GM23338 (cell line): ENCODE data around the gene SH3RF3. TPM values are rescaled to one million over a fixed set of nuclear protein-coding genes. Genes with fewer than 3 reads are reported as not detected.

Experiments
- ATAC-seq: fragments of 200-7000 bp; cut with Tn5 transposase; 3 replicates; pipeline ENCODE4 v1.9.1; 2020
- DNase-seq: peaks from one replicate; pipeline ENCODE4 v3.0.0-alpha.2; 2015; ENCODE audit warnings: low spot score
- H2AFZ ChIP-seq: fragments of 200-600 bp; sonication (generic); 2 replicates; pipeline ENCODE4 v1.8.0; 2016; ENCODE audit warnings: antibody characterized with exemption, mild to moderate bottlenecking, moderate library complexity
- H3F3A ChIP-seq: fragments of 200-600 bp; sonication (generic); replicated peaks from 2 replicates; pipeline ENCODE4 v1.8.0; 2017; ENCODE audit warnings: antibody characterized with exemption, mixed run types, low read depth
- H3K27ac ChIP-seq: fragments of 200-600 bp; sonication (generic); 2 replicates; pipeline ENCODE4 v1.6.1; 2016; ENCODE audit warnings: low read depth
- H3K27me3 ChIP-seq: fragments of 200-600 bp; sonication (generic); 2 replicates; pipeline ENCODE4 v1.8.0; 2016; ENCODE audit warnings: mild to moderate bottlenecking, mixed run types, moderate library complexity; ENCODE audit not compliant: insufficient read depth
- H3K36me3 ChIP-seq: fragments of 200-600 bp; sonication (generic); 2 replicates; pipeline ENCODE4 v1.8.0; 2016; ENCODE audit warnings: mild to moderate bottlenecking; ENCODE audit not compliant: insufficient read depth
- H3K4me1 ChIP-seq: fragments of 200-600 bp; sonication (generic); 2 replicates; pipeline ENCODE4 v1.8.0; 2016; ENCODE audit warnings: mild to moderate bottlenecking, moderate library complexity; ENCODE audit not compliant: insufficient read depth
- H3K4me2 ChIP-seq: fragments of 200-600 bp; sonication (generic); 2 replicates; pipeline ENCODE4 v1.7.1; 2017; ENCODE audit warnings: mixed run types
- H3K4me3 ChIP-seq: fragments of 200-600 bp; sonication (generic); 2 replicates; pipeline ENCODE4 v1.6.1; 2016; ENCODE audit warnings: mixed run types
- H3K79me2 ChIP-seq: fragments of 200-600 bp; sonication (generic); replicated peaks from 2 replicates; pipeline ENCODE4 v1.8.0; 2017; ENCODE audit warnings: mild to moderate bottlenecking; ENCODE audit not compliant: insufficient read depth
- H3K9me2 ChIP-seq: fragments of 200-600 bp; sonication (generic); 2 replicates; pipeline ENCODE4 v1.8.0; 2017; ENCODE audit not compliant: insufficient read depth
- H4K20me1 ChIP-seq: fragments of 200-600 bp; sonication (generic); replicated peaks from 2 replicates; pipeline ENCODE4 v1.8.0; 2017; ENCODE audit warnings: mild to moderate bottlenecking; ENCODE audit not compliant: insufficient read depth
- H3K27ac Mint-ChIP-seq: 2 replicates; pipeline ENCODE4 v1.8.0; 2020; ENCODE audit warnings: inconsistent platforms, mild to moderate bottlenecking, moderate library complexity, mixed read lengths
- H3K27me3 Mint-ChIP-seq: 3 replicates; pipeline ENCODE4 v1.8.0; 2022; ENCODE audit warnings: low read depth, mild to moderate bottlenecking, moderate library complexity, mixed read lengths, inconsistent platforms; ENCODE audit not compliant: insufficient read depth, poor library complexity
- H3K36me3 Mint-ChIP-seq: 3 replicates; pipeline ENCODE4 v1.8.0; 2021; ENCODE audit warnings: low read depth, mild to moderate bottlenecking, inconsistent platforms, moderate library complexity, mixed read lengths
- H3K4me1 Mint-ChIP-seq: 3 replicates; pipeline ENCODE4 v1.8.0; 2020; ENCODE audit warnings: mild to moderate bottlenecking, inconsistent platforms, mixed read lengths
- H3K4me3 Mint-ChIP-seq: 3 replicates; pipeline ENCODE4 v1.8.0; 2021; ENCODE audit warnings: moderate library complexity, mild to moderate bottlenecking, inconsistent platforms, mixed read lengths
- H3K9me3 Mint-ChIP-seq: 3 replicates; pipeline ENCODE4 v1.8.0; 2020; ENCODE audit warnings: moderate library complexity, mild to moderate bottlenecking, inconsistent platforms, mixed read lengths
- CREB1 ChIP-seq: fragments of 250-450 bp; sonication (Bioruptor Pico); IDR thresholded peaks from 2 replicates; pipeline ENCODE4 v1.5.0; 2020; ENCODE audit warnings: low read depth, mild to moderate bottlenecking, moderate library complexity
- EZH2 ChIP-seq: fragments of 200-600 bp; sonication (generic); IDR thresholded peaks from one replicate; pipeline ENCODE4 v1.8.0; 2017; ENCODE audit warnings: antibody characterized with exemption, mild to moderate bottlenecking, low read depth; ENCODE audit not compliant: unreplicated experiment
- EZH2phosphoT487 ChIP-seq: fragments of 200-600 bp; sonication (generic); IDR thresholded peaks from one replicate; pipeline ENCODE4 v1.8.1; 2018; ENCODE audit warnings: antibody characterized with exemption; ENCODE audit not compliant: unreplicated experiment
- JUNB ChIP-seq: IDR thresholded peaks from one replicate; pipeline ENCODE4 v1.6.1; 2016; ENCODE audit warnings: antibody characterized with exemption; ENCODE audit not compliant: unreplicated experiment
- NANOG ChIP-seq: IDR thresholded peaks from 2 replicates; pipeline ENCODE4 v1.6.1; 2016; ENCODE audit warnings: antibody characterized with exemption, borderline replicate concordance
- POLR2AphosphoS5 ChIP-seq: IDR thresholded peaks from 2 replicates; pipeline ENCODE4 v1.6.1; 2016; ENCODE audit warnings: antibody characterized with exemption, low read depth
- STAT1 ChIP-seq: IDR thresholded peaks from one replicate; pipeline ENCODE4 v1.6.1; 2016; ENCODE audit warnings: antibody characterized with exemption; ENCODE audit not compliant: unreplicated experiment
- ZNF114 ChIP-seq: fragments of 250-450 bp; sonication (Bioruptor Pico); IDR thresholded peaks from 2 replicates; pipeline ENCODE4 v1.5.0; 2020; ENCODE audit warnings: mild to moderate bottlenecking, moderate library complexity
- ZNF331 ChIP-seq: fragments of 250-450 bp; sonication (Bioruptor Pico); IDR thresholded peaks from 2 replicates; pipeline ENCODE4 v1.5.0; 2020; ENCODE audit warnings: low read depth, mild to moderate bottlenecking, moderate library complexity
- polyA plus RNA-seq: library from polyadenylated mRNA; unstranded; fragments of >200 nt; fragmentation: Nextera tagmentation; extraction: Ambion mirVana; gene quantifications from 2 replicates; pipeline ENCODE4 v1.2.1, GENCODE V29; 2016
- total RNA-seq: library from RNA; depleted of rRNA; stranded (reverse); fragments of >200 nt; shearing (Covaris generic); gene quantifications from 2 replicates; pipeline ENCODE4 v1.2.3, GENCODE V29; 2014
- TF ChIP-seq, protein P1 (sequence below): IDR thresholded peaks from one replicate; pipeline ENCODE4 v1.6.1; 2018; ENCODE audit warnings: antibody characterized with exemption; ENCODE audit not compliant: unreplicated experiment
- TF ChIP-seq, protein P2 (sequence below): IDR thresholded peaks from 2 replicates; pipeline ENCODE4 v1.6.1; 2016; ENCODE audit warnings: antibody characterized with exemption
- TF ChIP-seq, protein P3 (sequence below): fragments of 250-450 bp; sonication (Bioruptor Pico); IDR thresholded peaks from 2 replicates; pipeline ENCODE4 v1.5.0; 2020; ENCODE audit warnings: mild to moderate bottlenecking, moderate library complexity
- TF ChIP-seq, protein P4 (sequence below), 2 experiments: fragments of 200-600 bp in 1 of 2; sonication (generic) in 1 of 2; conservative IDR thresholded peaks; 2 replicates each; pipeline versions ENCODE4 v1.5.1 to v1.6.1; 2016 to 2017; ENCODE audit warnings: antibody characterized with exemption in 2 of 2, low read depth in 2 of 2, mild to moderate bottlenecking in 2 of 2, moderate library complexity in 1 of 2

SH3RF3 gene
- total and polyA plus RNA-seq, 2 experiments from 2014 or later = 0.11 to 0.63 TPM

DNA sequence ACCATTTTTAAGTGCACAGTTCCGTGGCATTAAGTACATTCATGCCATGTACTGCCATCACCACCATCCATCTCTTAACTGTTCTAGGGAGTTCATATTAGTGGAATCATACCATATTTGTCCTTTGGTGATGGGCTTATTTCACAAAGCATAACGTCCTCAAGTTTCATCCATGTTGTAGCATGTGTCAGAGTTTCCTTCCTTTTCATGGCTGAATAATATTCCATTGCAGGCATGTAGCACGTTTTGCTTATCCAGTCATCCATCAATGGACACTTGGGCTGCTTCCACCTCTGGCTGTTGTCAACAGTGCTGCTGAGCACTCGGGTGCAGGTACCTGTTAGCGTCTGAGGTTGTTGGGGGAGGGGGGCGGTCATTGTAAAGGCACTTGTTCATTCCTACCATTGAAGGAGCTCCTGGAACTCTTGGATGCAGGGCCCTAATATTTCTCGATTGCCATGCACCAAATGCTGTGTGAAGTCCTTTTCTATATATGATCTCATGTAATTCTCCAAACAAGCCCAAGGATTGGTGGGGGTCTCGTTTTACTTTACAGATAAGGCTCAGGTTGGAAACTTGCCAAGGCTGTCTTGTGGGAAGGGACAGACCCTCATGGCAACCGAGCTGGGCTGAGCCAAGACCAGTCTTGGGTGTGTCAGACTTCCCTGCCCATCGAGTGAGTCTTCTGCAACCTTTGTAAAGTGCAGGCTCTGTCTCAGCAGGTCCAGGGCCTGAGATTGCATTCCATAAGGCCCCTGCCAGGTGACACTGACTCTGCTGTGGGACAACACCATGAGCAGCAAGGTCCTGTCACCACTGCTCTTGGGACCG lies 42.9 kb upstream of the SH3RF3 start:
- DNase-seq = no peak
- H3K36me3 Mint-ChIP-seq = no peaks in the 10 kb centered on the region
- no peaks in the 10 kb centered on the region for H3K4me1 Mint-ChIP-seq
- no peak overlapping the region for H3K4me3 Mint-ChIP-seq
- Histone ChIP-seq H3K27me3 (no peaks in the 10 kb centered on the region), H3K27ac (no peak overlapping the region), H3K79me2 (no peaks in the 10 kb centered on the region), H3K4me3 (no peak overlapping the region), H3F3A (no peaks in the 10 kb centered on the region), H3K4me1 (no peaks in the 10 kb centered on the region), H4K20me1 (no peaks in the 10 kb centered on the region), H2AFZ (no peak overlapping the region), H3K4me2 (no peak overlapping the region), H3K9me2 (no peaks in the 10 kb centered on the region), H3K36me3 (no peaks in the 10 kb centered on the region)
- H3K27ac Mint-ChIP-seq = no peak overlapping the region
- TF ChIP-seq, protein P1, sequence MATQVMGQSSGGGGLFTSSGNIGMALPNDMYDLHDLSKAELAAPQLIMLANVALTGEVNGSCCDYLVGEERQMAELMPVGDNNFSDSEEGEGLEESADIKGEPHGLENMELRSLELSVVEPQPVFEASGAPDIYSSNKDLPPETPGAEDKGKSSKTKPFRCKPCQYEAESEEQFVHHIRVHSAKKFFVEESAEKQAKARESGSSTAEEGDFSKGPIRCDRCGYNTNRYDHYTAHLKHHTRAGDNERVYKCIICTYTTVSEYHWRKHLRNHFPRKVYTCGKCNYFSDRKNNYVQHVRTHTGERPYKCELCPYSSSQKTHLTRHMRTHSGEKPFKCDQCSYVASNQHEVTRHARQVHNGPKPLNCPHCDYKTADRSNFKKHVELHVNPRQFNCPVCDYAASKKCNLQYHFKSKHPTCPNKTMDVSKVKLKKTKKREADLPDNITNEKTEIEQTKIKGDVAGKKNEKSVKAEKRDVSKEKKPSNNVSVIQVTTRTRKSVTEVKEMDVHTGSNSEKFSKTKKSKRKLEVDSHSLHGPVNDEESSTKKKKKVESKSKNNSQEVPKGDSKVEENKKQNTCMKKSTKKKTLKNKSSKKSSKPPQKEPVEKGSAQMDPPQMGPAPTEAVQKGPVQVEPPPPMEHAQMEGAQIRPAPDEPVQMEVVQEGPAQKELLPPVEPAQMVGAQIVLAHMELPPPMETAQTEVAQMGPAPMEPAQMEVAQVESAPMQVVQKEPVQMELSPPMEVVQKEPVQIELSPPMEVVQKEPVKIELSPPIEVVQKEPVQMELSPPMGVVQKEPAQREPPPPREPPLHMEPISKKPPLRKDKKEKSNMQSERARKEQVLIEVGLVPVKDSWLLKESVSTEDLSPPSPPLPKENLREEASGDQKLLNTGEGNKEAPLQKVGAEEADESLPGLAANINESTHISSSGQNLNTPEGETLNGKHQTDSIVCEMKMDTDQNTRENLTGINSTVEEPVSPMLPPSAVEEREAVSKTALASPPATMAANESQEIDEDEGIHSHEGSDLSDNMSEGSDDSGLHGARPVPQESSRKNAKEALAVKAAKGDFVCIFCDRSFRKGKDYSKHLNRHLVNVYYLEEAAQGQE = no peak
- TF ChIP-seq STAT1 (no peak), EZH2 (no peak), NANOG (no peak), ZNF114 (CRISPR knock-in tag) (no peak), ZNF331 (CRISPR knock-in tag) (no peak), POLR2AphosphoS5 (no peak), CREB1 (CRISPR knock-in tag) (no peak), JUNB (no peak), EZH2phosphoT487 (no peak)
- TF ChIP-seq, protein P2, sequence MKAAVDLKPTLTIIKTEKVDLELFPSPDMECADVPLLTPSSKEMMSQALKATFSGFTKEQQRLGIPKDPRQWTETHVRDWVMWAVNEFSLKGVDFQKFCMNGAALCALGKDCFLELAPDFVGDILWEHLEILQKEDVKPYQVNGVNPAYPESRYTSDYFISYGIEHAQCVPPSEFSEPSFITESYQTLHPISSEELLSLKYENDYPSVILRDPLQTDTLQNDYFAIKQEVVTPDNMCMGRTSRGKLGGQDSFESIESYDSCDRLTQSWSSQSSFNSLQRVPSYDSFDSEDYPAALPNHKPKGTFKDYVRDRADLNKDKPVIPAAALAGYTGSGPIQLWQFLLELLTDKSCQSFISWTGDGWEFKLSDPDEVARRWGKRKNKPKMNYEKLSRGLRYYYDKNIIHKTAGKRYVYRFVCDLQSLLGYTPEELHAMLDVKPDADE = no peak
- TF ChIP-seq, protein P3, sequence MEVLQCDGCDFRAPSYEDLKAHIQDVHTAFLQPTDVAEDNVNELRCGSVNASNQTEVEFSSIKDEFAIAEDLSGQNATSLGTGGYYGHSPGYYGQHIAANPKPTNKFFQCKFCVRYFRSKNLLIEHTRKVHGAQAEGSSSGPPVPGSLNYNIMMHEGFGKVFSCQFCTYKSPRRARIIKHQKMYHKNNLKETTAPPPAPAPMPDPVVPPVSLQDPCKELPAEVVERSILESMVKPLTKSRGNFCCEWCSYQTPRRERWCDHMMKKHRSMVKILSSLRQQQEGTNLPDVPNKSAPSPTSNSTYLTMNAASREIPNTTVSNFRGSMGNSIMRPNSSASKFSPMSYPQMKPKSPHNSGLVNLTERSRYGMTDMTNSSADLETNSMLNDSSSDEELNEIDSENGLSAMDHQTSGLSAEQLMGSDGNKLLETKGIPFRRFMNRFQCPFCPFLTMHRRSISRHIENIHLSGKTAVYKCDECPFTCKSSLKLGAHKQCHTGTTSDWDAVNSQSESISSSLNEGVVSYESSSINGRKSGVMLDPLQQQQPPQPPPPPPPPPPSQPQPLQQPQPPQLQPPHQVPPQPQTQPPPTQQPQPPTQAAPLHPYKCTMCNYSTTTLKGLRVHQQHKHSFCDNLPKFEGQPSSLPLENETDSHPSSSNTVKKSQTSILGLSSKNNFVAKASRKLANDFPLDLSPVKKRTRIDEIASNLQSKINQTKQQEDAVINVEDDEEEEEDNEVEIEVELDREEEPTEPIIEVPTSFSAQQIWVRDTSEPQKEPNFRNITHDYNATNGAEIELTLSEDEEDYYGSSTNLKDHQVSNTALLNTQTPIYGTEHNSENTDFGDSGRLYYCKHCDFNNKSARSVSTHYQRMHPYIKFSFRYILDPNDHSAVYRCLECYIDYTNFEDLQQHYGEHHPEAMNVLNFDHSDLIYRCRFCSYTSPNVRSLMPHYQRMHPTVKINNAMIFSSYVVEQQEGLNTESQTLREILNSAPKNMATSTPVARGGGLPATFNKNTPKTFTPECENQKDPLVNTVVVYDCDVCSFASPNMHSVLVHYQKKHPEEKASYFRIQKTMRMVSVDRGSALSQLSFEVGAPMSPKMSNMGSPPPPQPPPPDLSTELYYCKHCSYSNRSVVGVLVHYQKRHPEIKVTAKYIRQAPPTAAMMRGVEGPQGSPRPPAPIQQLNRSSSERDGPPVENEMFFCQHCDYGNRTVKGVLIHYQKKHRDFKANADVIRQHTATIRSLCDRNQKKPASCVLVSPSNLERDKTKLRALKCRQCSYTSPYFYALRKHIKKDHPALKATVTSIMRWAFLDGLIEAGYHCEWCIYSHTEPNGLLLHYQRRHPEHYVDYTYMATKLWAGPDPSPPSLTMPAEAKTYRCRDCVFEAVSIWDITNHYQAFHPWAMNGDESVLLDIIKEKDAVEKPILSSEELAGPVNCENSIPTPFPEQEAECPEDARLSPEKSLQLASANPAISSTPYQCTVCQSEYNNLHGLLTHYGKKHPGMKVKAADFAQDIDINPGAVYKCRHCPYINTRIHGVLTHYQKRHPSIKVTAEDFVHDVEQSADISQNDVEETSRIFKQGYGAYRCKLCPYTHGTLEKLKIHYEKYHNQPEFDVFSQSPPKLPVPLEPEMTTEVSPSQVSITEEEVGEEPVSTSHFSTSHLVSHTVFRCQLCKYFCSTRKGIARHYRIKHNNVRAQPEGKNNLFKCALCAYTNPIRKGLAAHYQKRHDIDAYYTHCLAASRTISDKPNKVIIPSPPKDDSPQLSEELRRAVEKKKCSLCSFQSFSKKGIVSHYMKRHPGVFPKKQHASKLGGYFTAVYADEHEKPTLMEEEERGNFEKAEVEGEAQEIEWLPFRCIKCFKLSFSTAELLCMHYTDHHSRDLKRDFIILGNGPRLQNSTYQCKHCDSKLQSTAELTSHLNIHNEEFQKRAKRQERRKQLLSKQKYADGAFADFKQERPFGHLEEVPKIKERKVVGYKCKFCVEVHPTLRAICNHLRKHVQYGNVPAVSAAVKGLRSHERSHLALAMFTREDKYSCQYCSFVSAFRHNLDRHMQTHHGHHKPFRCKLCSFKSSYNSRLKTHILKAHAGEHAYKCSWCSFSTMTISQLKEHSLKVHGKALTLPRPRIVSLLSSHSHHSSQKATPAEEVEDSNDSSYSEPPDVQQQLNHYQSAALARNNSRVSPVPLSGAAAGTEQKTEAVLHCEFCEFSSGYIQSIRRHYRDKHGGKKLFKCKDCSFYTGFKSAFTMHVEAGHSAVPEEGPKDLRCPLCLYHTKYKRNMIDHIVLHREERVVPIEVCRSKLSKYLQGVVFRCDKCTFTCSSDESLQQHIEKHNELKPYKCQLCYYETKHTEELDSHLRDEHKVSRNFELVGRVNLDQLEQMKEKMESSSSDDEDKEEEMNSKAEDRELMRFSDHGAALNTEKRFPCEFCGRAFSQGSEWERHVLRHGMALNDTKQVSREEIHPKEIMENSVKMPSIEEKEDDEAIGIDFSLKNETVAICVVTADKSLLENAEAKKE = no peak
- TF ChIP-seq, protein P4, sequence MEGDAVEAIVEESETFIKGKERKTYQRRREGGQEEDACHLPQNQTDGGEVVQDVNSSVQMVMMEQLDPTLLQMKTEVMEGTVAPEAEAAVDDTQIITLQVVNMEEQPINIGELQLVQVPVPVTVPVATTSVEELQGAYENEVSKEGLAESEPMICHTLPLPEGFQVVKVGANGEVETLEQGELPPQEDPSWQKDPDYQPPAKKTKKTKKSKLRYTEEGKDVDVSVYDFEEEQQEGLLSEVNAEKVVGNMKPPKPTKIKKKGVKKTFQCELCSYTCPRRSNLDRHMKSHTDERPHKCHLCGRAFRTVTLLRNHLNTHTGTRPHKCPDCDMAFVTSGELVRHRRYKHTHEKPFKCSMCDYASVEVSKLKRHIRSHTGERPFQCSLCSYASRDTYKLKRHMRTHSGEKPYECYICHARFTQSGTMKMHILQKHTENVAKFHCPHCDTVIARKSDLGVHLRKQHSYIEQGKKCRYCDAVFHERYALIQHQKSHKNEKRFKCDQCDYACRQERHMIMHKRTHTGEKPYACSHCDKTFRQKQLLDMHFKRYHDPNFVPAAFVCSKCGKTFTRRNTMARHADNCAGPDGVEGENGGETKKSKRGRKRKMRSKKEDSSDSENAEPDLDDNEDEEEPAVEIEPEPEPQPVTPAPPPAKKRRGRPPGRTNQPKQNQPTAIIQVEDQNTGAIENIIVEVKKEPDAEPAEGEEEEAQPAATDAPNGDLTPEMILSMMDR (conservative IDR thresholded peaks at IDR 0.05; ENCODE audit: low read depth in 2 of 2) = no peak
- H3K9me3 Mint-ChIP-seq = peaks cover 14% of the 10 kb centered on the region; the same call in 2 of the 3 replicates
- ATAC-seq = no peak
- H3K27me3 Mint-ChIP-seq = peaks cover 15% of the 10 kb centered on the region
